Glutamatergic neuron (in vitro differentiated cells): ENCODE results near the gene MOB3B. TPM values are rescaled to one million over a fixed set of nuclear protein-coding genes. Genes with fewer than 3 reads are reported as not detected.

Experiments
- DNase-seq: peaks from one replicate; pipeline ENCODE4 v3.0.0; 2022
- H3K27ac Mint-ChIP-seq: one replicate; pipeline ENCODE4 v1.8.0; 2020; ENCODE audit warnings: mild to moderate bottlenecking, mixed read lengths, inconsistent platforms; ENCODE audit not compliant: unreplicated experiment
- H3K27me3 Mint-ChIP-seq: one replicate; pipeline ENCODE4 v1.8.0; 2020; ENCODE audit warnings: mild to moderate bottlenecking, moderate library complexity, mixed read lengths, inconsistent platforms; ENCODE audit not compliant: unreplicated experiment
- H3K36me3 Mint-ChIP-seq: one replicate; pipeline ENCODE4 v1.8.0; 2020; ENCODE audit warnings: mild to moderate bottlenecking, mixed read lengths, inconsistent platforms; ENCODE audit not compliant: unreplicated experiment
- H3K4me1 Mint-ChIP-seq: one replicate; pipeline ENCODE4 v1.8.0; 2020; ENCODE audit warnings: mild to moderate bottlenecking, low read depth, mixed read lengths, inconsistent platforms; ENCODE audit not compliant: unreplicated experiment
- H3K4me3 Mint-ChIP-seq: one replicate; pipeline ENCODE4 v1.8.0; 2020; ENCODE audit warnings: mild to moderate bottlenecking, mixed read lengths, inconsistent platforms; ENCODE audit not compliant: unreplicated experiment
- H3K9me3 Mint-ChIP-seq: one replicate; pipeline ENCODE4 v1.8.0; 2020; ENCODE audit warnings: mild to moderate bottlenecking, moderate library complexity, mixed read lengths, inconsistent platforms; ENCODE audit not compliant: unreplicated experiment
- CTCF ChIP-seq: fragments of 200-600 bp; sonication (generic); IDR thresholded peaks from one replicate; pipeline ENCODE4 v1.5.0; 2021; ENCODE audit not compliant: partially characterized antibody, unreplicated experiment
- total RNA-seq: library from RNA; stranded (reverse); fragmentation: NEBNext Ultra II Directional; extraction: Animal tissue kit (Norgen Biotek cat#: 25700); gene quantifications from one replicate; pipeline ENCODE4 v1.2.1, GENCODE V29; 2021; ENCODE audit not compliant: unreplicated experiment

The MOB3B gene
- total RNA-seq, 1 donor from 2014 or later, result 1.8 TPM

GRCh38 chr9:27534131-27534530, 4.5 kb upstream of the MOB3B start:
- Mint-ChIP-seq H3K4me3 (no peak overlapping the region), H3K4me1 (peaks cover 14% of the 10 kb centered on the region), H3K36me3 (no peaks in the 10 kb centered on the region), H3K9me3 (no peaks in the 10 kb centered on the region), H3K27ac (no peak overlapping the region), H3K27me3 (no peaks in the 10 kb centered on the region)
- DNase-seq, result no peak
- no peak for TF ChIP-seq CTCF

DNA sequence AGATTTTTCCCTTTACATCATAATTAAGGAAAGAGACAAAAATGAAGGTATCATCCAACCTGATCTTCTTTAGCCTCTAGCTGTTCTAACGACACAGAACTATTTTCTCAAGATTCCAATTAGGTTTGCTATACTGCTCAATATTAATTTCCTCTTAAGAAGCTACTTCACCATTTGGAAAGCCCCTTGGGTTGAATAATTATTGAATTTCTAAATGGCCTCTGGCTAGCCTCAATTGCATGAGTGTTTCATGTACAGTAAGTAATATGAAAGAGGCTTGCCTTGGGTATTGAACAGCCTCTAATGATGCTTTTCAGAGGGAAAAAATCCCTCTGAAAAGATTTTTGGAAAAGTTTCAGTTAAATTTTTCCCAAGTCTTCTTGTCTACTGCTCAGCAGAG, 3.7 kb upstream of the MOB3B start:
- peaks cover 14% of the 10 kb centered on the region for H3K4me1 Mint-ChIP-seq
- no peak for TF ChIP-seq CTCF
- no peak for DNase-seq
- H3K27ac Mint-ChIP-seq, result no peak overlapping the region
- H3K27me3 Mint-ChIP-seq, result no peaks in the 10 kb centered on the region
- no peaks in the 10 kb centered on the region for H3K9me3 Mint-ChIP-seq
- no peaks in the 10 kb centered on the region for H3K36me3 Mint-ChIP-seq
- no peak overlapping the region for H3K4me3 Mint-ChIP-seq

GRCh38 chr9:27532046-27532445, 2.4 kb upstream of the MOB3B start:
- TF ChIP-seq CTCF, result no peak
- Mint-ChIP-seq H3K27ac (no peak overlapping the region), H3K27me3 (peaks cover 3% of the 10 kb centered on the region), H3K36me3 (no peaks in the 10 kb centered on the region), H3K4me1 (peaks cover 14% of the 10 kb centered on the region), H3K4me3 (no peak overlapping the region), H3K9me3 (no peaks in the 10 kb centered on the region)
- DNase-seq, result no peak

- H3K36me3 Mint-ChIP-seq, result no peaks in the 10 kb centered on the region
- peaks cover 14% of the 10 kb centered on the region for H3K4me1 Mint-ChIP-seq
- H3K27ac Mint-ChIP-seq, result no peak overlapping the region
- H3K9me3 Mint-ChIP-seq, result no peaks in the 10 kb centered on the region
- no peak overlapping the region for H3K4me3 Mint-ChIP-seq
- H3K27me3 Mint-ChIP-seq, result peaks cover 3% of the 10 kb centered on the region
- DNase-seq, result no peak
- TF ChIP-seq CTCF, result no peak
These were observed 1.5 kb upstream of the MOB3B start for GRCh38 chr9:27530915-27531755.

DNA sequence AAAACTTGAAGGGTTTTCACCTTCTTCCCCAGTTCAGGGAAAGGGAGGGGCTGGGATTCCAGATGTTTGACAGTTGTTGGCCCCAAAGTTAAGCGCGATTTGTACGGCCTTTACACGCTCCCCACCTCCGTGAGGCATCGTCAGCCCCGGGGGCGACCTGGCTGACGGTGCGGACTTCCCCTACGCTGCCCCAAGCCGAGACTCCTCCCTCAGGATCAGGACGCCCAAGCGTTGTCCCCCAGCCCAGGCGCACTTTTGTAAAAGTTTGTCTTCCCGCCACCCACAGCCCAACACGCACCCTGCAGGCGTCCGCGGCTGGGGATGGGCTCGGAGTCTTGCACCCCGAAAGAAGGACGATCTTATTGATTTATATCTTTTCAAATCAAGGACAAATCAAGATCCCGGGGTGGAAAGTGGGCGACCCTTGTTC, 713 bp downstream of the MOB3B start:
- H3K36me3 Mint-ChIP-seq, result no peaks in the 10 kb centered on the region
- H3K27ac Mint-ChIP-seq, result no peak overlapping the region
- no peak for DNase-seq
- peak overlapping the region; percentile 91 for H3K4me3 Mint-ChIP-seq
- no peaks in the 10 kb centered on the region for H3K9me3 Mint-ChIP-seq
- H3K27me3 Mint-ChIP-seq, result peaks cover 3% of the 10 kb centered on the region
- TF ChIP-seq CTCF, result no peak
- peaks cover 14% of the 10 kb centered on the region for H3K4me1 Mint-ChIP-seq
